ENCODE measurements around the gene IFT20.
A peak's percentile ranks its signal among the peaks of the same experiment; 100 is the strongest.

The IFT20 gene

DNA sequence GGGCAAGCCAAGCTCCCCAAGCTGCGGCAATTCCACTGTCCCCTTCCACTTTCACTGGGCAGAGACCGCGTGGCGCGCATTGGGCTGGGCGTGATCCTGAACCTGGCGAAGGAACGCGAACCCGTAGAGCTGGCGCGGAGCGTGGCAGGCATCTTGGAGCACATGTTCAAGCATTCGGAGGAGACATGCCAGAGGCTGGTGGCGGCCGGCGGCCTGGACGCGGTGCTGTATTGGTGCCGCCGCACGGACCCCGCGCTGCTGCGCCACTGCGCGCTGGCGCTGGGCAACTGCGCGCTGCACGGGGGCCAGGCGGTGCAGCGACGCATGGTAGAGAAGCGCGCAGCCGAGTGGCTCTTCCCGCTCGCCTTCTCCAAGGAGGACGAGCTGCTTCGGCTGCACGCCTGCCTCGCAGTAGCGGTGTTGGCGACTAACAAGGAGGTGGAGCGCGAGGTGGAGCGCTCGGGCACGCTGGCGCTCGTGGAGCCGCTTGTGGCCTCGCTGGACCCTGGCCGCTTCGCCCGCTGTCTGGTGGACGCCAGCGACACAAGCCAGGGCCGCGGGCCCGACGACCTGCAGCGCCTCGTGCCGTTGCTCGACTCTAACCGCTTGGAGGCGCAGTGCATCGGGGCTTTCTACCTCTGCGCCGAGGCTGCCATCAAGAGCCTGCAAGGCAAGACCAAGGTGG is 46.0 kb upstream of the IFT20 start:
- H3K4me2 ChIP-seq (ENCODE audit: low read length) = no peak overlapping the region
- H3K9ac ChIP-seq (ENCODE audit: low read length) = no peak overlapping the region
- H3F3A ChIP-seq (ENCODE audit: insufficient read depth, low read length) = no peaks in the 10 kb centered on the region
- TF ChIP-seq, protein P1, sequence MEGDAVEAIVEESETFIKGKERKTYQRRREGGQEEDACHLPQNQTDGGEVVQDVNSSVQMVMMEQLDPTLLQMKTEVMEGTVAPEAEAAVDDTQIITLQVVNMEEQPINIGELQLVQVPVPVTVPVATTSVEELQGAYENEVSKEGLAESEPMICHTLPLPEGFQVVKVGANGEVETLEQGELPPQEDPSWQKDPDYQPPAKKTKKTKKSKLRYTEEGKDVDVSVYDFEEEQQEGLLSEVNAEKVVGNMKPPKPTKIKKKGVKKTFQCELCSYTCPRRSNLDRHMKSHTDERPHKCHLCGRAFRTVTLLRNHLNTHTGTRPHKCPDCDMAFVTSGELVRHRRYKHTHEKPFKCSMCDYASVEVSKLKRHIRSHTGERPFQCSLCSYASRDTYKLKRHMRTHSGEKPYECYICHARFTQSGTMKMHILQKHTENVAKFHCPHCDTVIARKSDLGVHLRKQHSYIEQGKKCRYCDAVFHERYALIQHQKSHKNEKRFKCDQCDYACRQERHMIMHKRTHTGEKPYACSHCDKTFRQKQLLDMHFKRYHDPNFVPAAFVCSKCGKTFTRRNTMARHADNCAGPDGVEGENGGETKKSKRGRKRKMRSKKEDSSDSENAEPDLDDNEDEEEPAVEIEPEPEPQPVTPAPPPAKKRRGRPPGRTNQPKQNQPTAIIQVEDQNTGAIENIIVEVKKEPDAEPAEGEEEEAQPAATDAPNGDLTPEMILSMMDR (IDR thresholded peaks at IDR 0.05; ENCODE audit: low read length) = no peak
- no peak for TF ChIP-seq EZH2 (IDR thresholded peaks at IDR 0.05; ENCODE audit: borderline replicate concordance, low read length)
- H3K4me3 ChIP-seq (ENCODE audit: low read depth, low read length, poor library complexity, severe bottlenecking) = no peak overlapping the region
- H4K20me1 ChIP-seq (ENCODE audit: insufficient read depth, low read length) = no peaks in the 10 kb centered on the region
- H2AFZ ChIP-seq (ENCODE audit: low read length) = no peak overlapping the region
- H3K4me1 ChIP-seq (ENCODE audit: insufficient read depth, low read length, severe bottlenecking) = no peaks in the 10 kb centered on the region
- H3K9me3 ChIP-seq (ENCODE audit: low read length) = no peaks in the 10 kb centered on the region
- no peaks in the 10 kb centered on the region for H3K9me2 ChIP-seq (ENCODE audit: low read depth, low read length)
- H3K36me3 ChIP-seq (ENCODE audit: insufficient read depth, low read length) = no peaks in the 10 kb centered on the region
- H3K27me3 ChIP-seq (ENCODE audit: insufficient read depth, low read length) = peaks cover 10% of the 10 kb centered on the region; the same call in 1 of the 2 replicates
- H3K79me2 ChIP-seq (ENCODE audit: insufficient read depth, low read length) = no peaks in the 10 kb centered on the region
- H3K27ac ChIP-seq (ENCODE audit: low read depth, low read length, poor library complexity, severe bottlenecking) = no peak overlapping the region

DNA sequence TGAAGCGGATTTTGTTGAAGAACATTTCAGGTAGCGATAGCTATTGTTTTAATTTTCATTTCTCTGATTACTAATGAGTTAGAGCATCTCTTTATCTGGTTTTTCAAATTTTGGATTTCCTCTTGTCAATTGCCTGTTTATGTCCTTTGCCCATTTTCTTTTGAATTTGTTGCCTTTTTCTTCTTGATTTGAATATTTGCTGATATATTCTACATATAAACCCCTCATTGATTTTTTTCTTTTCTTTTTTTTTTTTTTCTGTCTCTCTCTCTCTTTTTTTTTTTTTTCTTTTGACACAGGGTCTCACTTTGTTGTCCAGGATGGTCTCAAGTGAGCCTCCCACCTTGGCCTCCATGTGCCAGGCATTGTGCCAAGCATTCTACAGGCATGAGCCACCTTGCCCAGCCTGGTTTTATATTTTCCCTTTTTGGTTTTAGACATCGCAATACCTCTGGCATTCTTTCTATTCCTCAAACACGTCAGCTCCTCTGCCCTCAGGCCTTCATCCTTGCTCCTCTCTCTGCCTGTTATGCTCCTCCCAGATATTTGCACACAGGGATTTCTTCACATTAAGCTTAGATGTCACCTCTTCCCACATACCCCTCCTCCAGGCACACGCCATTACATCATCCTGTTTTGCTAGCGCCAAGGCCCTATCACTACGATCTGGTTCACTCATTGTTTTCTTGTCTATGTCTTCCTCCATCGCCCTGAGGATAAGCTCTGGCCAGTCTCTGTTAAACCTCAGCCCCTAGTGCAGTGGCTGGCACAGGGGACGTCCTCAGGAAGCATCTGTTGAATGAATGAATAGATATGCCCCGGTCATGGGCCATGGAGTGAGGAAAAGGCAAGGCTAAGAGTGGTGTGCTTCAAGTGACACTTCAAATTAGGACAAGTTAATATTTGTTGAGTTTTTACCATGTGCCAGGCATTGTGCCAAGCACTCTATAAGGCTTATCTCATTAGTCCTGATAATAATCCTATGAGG is 44.8 kb upstream of the IFT20 start:
- no peak overlapping the region for H3K9ac ChIP-seq (ENCODE audit: low read length)

DNA sequence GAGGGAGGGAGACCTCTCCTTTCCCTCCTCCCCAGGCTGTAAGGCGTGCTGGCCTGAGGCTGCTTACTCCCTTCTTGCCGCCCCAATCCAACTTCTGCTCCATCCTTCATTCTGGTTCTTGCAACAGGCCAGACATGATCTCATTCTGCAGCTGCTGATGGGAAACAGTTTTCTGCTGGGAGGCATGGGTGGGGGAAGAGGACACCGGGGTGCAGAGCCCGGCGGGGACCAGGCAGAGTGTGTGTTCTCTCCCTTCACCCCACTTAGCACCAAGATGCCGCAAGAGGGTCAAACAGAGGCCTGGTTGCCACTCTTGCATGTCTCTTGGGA is 37.6 kb upstream of the IFT20 start:
- H3K4me3 ChIP-seq (ENCODE audit: low read depth, low read length, poor library complexity, severe bottlenecking) = no peak overlapping the region
- H3K9ac ChIP-seq (ENCODE audit: low read length) = no peak overlapping the region
- H4K20me1 ChIP-seq (ENCODE audit: insufficient read depth, low read length) = no peaks in the 10 kb centered on the region
- no peak overlapping the region for H2AFZ ChIP-seq (ENCODE audit: low read length)
- peaks cover 4% of the 10 kb centered on the region; the same call in 1 of the 2 replicates for H3K27me3 ChIP-seq (ENCODE audit: insufficient read depth, low read length)
- H3K36me3 ChIP-seq (ENCODE audit: insufficient read depth, low read length) = no peaks in the 10 kb centered on the region
- H3K27ac ChIP-seq (ENCODE audit: low read depth, low read length, poor library complexity, severe bottlenecking) = no peak overlapping the region
- no peaks in the 10 kb centered on the region; the same call in 1 of the 2 replicates for H3F3A ChIP-seq (ENCODE audit: insufficient read depth, low read length)
- H3K9me2 ChIP-seq (ENCODE audit: low read depth, low read length) = no peaks in the 10 kb centered on the region
- no peaks in the 10 kb centered on the region for H3K79me2 ChIP-seq (ENCODE audit: insufficient read depth, low read length)
- H3K9me3 ChIP-seq (ENCODE audit: low read length) = no peaks in the 10 kb centered on the region
- peaks cover 15% of the 10 kb centered on the region for H3K4me1 ChIP-seq (ENCODE audit: insufficient read depth, low read length, severe bottlenecking)
- H3K4me2 ChIP-seq (ENCODE audit: low read length) = peak overlapping the region; percentile 69; the same call in 1 of the 2 replicates
- TF ChIP-seq, protein P1 (IDR thresholded peaks at IDR 0.05; ENCODE audit: low read length) = no peak
- TF ChIP-seq EZH2 (IDR thresholded peaks at IDR 0.05; ENCODE audit: borderline replicate concordance, low read length) = no peak

More for the DNA sequence above, 44.8 kb upstream of the IFT20 start:
- no peaks in the 10 kb centered on the region for H3K9me2 ChIP-seq (ENCODE audit: low read depth, low read length)
- H3K9me3 ChIP-seq (ENCODE audit: low read length) = no peaks in the 10 kb centered on the region
- H3K4me2 ChIP-seq (ENCODE audit: low read length) = no peak overlapping the region
- H3K79me2 ChIP-seq (ENCODE audit: insufficient read depth, low read length) = no peaks in the 10 kb centered on the region
- H3K27me3 ChIP-seq (ENCODE audit: insufficient read depth, low read length) = peaks cover 6% of the 10 kb centered on the region; the same call in 1 of the 2 replicates
- H3K36me3 ChIP-seq (ENCODE audit: insufficient read depth, low read length) = no peaks in the 10 kb centered on the region
- TF ChIP-seq EZH2 (IDR thresholded peaks at IDR 0.05; ENCODE audit: borderline replicate concordance, low read length) = no peak
- TF ChIP-seq, protein P1 (IDR thresholded peaks at IDR 0.05; ENCODE audit: low read length) = no peak
- no peak overlapping the region for H2AFZ ChIP-seq (ENCODE audit: low read length)
- no peaks in the 10 kb centered on the region for H4K20me1 ChIP-seq (ENCODE audit: insufficient read depth, low read length)
- no peak overlapping the region for H3K4me3 ChIP-seq (ENCODE audit: low read depth, low read length, poor library complexity, severe bottlenecking)
- H3K4me1 ChIP-seq (ENCODE audit: insufficient read depth, low read length, severe bottlenecking) = no peaks in the 10 kb centered on the region
- H3K27ac ChIP-seq (ENCODE audit: low read depth, low read length, poor library complexity, severe bottlenecking) = no peak overlapping the region
- no peaks in the 10 kb centered on the region for H3F3A ChIP-seq (ENCODE audit: insufficient read depth, low read length)

All from OCI-LY1 (cell line).